IgD-negative memory B cell (primary cell): ENCODE results near the gene NXPE3. TPM values are rescaled to one million over a fixed set of nuclear protein-coding genes. Genes with fewer than 3 reads are reported as not detected.

Source experiments
- polyA plus RNA-seq: library from polyadenylated mRNA; unstranded; fragments of 300-500 nt; fragmentation: Illumina TruSeq; gene quantifications from one replicate; pipeline ENCODE4 v1.2.3, GENCODE V29; 2021

The NXPE3 gene
- polyA plus RNA-seq, 1 donor from 2014 or later = 30.4 TPM

Other genes with a start within 250 kb of the NXPE3 start
- gene TRMT10C, start 217.3 kb upstream of the NXPE3 start, polyA plus RNA-seq = 39.8 TPM
- 119 TPM for gene PCNP, start 205.0 kb upstream of the NXPE3 start, polyA plus RNA-seq
- 13.8 TPM for gene ZBTB11, start 102.1 kb upstream of the NXPE3 start, polyA plus RNA-seq
- gene RPL24, start 92.5 kb upstream of the NXPE3 start, polyA plus RNA-seq = 1,110 TPM
- 6.1 TPM for gene CEP97, start 54.6 kb upstream of the NXPE3 start, polyA plus RNA-seq
- 10.1 TPM for gene NFKBIZ, start 70.3 kb downstream of the NXPE3 start, polyA plus RNA-seq